Skeletal muscle satellite cell (primary cell): Measurements from ENCODE around the gene COG4. TPM values are rescaled to one million over a fixed set of nuclear protein-coding genes. Genes with fewer than 3 reads are reported as not detected.

Experiments
- H3K27me3 ChIP-seq: 2 replicates; pipeline ENCODE4 v1.7.0; 2013; ENCODE audit warnings: low read length; ENCODE audit not compliant: control insufficient read depth, insufficient read depth
- H3K36me3 ChIP-seq: 2 replicates; pipeline ENCODE4 v1.7.0; 2013; ENCODE audit warnings: mild to moderate bottlenecking, control low read depth, low read length; ENCODE audit not compliant: insufficient read depth
- H3K4me1 ChIP-seq: 2 replicates; pipeline ENCODE4 v1.7.0; 2013; ENCODE audit warnings: low read length; ENCODE audit not compliant: control insufficient read depth, insufficient read depth
- H3K4me2 ChIP-seq: 2 replicates; pipeline ENCODE4 v1.7.0; 2013; ENCODE audit warnings: mild to moderate bottlenecking, low read length
- H3K4me3 ChIP-seq: 2 replicates; pipeline ENCODE4 v1.7.0; 2013; ENCODE audit warnings: low read length
- H3K9ac ChIP-seq: 2 replicates; pipeline ENCODE4 v1.7.0; 2013; ENCODE audit warnings: mild to moderate bottlenecking, low read depth, low read length, moderate library complexity
- H3K9me3 ChIP-seq: replicated peaks from 2 replicates; pipeline ENCODE4 v1.7.0; 2013; ENCODE audit warnings: mild to moderate bottlenecking, control low read depth, low read length
- total RNA-seq: library from RNA; depleted of rRNA; stranded (reverse); fragments of >200 nt; gene quantifications from 2 replicates; pipeline ENCODE4 v1.2.3, GENCODE V29; 2012; rRNA removed

Gene COG4
- total RNA-seq: 34.0 and 53.5 TPM in 2 replicates

DNA sequence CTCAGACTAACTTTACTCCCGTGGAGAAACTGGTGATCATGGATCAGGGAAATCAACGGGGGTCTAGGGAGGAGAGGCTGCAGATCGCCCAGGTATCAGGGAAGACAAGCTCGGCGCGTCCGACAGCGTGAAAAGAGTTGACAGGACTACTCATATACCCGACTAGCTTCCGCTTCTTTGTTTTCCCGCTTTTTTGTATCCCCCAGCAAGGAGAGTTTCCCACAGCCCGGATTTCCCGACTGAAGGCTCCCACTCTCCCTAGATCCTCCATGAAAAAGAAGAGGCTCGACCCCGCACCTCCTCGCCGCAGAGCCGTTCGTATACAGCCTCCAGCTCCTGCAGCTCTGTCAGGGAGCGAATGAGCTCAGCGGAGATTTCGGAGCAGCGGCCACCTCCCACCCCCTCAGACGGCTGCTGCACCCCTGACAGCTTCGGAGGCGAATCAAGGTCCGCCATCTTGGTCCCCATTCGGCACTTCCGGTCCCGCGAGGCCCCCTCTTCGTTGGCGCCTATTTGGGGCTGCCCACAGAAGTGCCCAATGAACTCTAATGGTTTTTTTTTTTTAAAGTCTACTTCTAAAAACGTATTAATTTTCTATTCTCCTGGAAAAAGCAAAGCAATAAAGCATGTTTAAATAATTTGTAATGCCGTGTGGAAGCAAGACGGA is at the start of gene COG4:
Gene COG4 (minus strand): TSS at position 479 of the 667 bp plus-strand sequence. CDS start 11 bp downstream, at position 468.
- Histone ChIP-seq H3K27me3 (no peaks in the 10 kb centered on the region), H3K9ac (peak within 1 kb of the TSS; percentile 99), H3K9me3 (no peaks in the 10 kb centered on the region), H3K36me3 (peaks cover 21% of the 10 kb centered on the region), H3K4me1 (peaks cover 41% of the 10 kb centered on the region), H3K4me2 (peak within 1 kb of the TSS; percentile 81), H3K4me3 (peak within 1 kb of the TSS; percentile 94)

- peak overlapping the region; percentile 36 for H3K4me2 ChIP-seq
- H3K27me3 ChIP-seq: no peaks in the 10 kb centered on the region
- peaks cover 64% of the 10 kb centered on the region for H3K4me1 ChIP-seq
- peak overlapping the region; percentile 73 for H3K9ac ChIP-seq
- no peak overlapping the region for H3K4me3 ChIP-seq
- H3K9me3 ChIP-seq: no peaks in the 10 kb centered on the region
- H3K36me3 ChIP-seq: peaks cover 67% of the 10 kb centered on the region
Measured at GRCh38 chr16:70572926-70573270, 49.5 kb upstream of the COG4 start.

DNA sequence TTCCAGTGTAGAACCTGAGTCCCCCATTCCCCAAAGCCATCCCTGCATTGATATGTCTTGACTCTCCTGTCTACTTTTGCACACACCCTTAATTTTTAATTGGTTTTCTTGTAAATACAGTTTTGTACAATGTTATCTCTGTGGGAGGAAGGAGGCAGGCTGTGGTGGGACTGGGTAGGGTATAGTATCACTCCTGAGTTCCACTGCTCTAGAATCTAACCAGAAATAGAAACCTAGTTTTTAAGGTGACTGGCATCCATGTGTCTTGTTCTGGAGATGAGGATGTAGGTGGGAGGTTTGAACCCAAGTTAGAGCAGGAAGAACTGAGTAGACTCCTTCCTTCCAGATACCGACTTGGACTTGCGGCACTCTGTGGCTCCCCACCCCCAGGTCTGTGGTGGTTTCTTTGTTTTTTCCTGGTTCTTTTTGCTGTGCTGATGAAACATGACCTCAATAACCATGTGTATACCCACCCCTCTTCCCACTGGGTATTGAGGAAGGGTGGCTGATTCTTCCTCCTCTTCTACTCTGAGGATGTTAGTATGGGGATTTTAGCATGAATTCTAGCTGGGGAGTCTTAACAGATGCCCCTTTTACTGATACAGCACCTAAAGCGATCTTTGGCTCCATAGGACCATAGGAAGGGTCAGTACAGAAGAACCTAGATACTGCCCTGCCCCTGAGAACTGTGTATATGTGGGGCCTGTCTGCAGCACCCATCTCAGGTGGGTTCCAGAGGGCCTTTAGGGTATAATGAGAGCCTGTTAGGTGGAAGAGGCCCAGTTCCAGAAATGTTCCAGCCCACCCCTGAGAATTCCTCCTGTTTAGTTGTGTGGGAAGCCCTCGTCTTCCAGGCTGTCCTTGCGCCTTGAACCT is 48.9 kb upstream of the COG4 start:
- H3K4me1 ChIP-seq: peaks cover 58% of the 10 kb centered on the region
- peak overlapping the region; percentile 73 for H3K9ac ChIP-seq
- no peaks in the 10 kb centered on the region for H3K27me3 ChIP-seq
- H3K4me2 ChIP-seq: no peak overlapping the region
- H3K4me3 ChIP-seq: no peak overlapping the region
- H3K36me3 ChIP-seq: peaks cover 73% of the 10 kb centered on the region
- no peaks in the 10 kb centered on the region for H3K9me3 ChIP-seq

DNA sequence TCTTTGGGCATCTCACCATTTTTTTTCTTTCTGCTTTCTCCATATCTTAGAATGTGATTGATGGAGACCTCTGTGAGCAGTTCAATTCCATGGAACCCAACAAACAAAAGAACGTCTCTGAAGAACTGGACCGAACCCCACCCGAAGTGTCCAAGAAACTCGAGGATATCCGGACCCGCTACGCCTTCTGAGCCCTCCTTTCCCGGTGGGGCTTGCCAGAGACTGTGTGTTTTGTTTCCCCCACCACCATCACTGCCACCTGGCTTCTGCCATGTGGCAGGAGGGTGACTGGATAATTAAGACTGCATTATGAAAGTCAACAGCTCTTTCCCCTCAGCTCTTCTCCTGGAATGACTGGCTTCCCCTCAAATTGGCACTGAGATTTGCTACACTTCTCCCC is 48.3 kb upstream of the COG4 start:
- peaks cover 79% of the 10 kb centered on the region for H3K36me3 ChIP-seq
- no peak overlapping the region for H3K9ac ChIP-seq
- no peak overlapping the region for H3K4me2 ChIP-seq
- no peaks in the 10 kb centered on the region for H3K27me3 ChIP-seq
- no peaks in the 10 kb centered on the region for H3K9me3 ChIP-seq
- H3K4me3 ChIP-seq: no peak overlapping the region
- H3K4me1 ChIP-seq: peaks cover 52% of the 10 kb centered on the region

GRCh38 chr16:70570967-70571570 is 47.7 kb upstream of the COG4 start:
- H3K4me3 ChIP-seq: no peak overlapping the region
- H3K36me3 ChIP-seq: peaks cover 84% of the 10 kb centered on the region
- H3K9me3 ChIP-seq: no peaks in the 10 kb centered on the region
- H3K9ac ChIP-seq: no peak overlapping the region
- no peaks in the 10 kb centered on the region for H3K27me3 ChIP-seq
- peaks cover 46% of the 10 kb centered on the region for H3K4me1 ChIP-seq
- H3K4me2 ChIP-seq: no peak overlapping the region

GRCh38 chr16:70569752-70570151 is 46.4 kb upstream of the COG4 start:
- Histone ChIP-seq H3K4me2 (no peak overlapping the region), H3K4me1 (peaks cover 33% of the 10 kb centered on the region), H3K27me3 (no peaks in the 10 kb centered on the region), H3K36me3 (peaks cover 87% of the 10 kb centered on the region), H3K9ac (no peak overlapping the region), H3K9me3 (no peaks in the 10 kb centered on the region), H3K4me3 (no peak overlapping the region)

GRCh38 chr16:70568601-70569237 is 45.4 kb upstream of the COG4 start:
- Histone ChIP-seq H3K27me3 (no peaks in the 10 kb centered on the region), H3K4me1 (peaks cover 23% of the 10 kb centered on the region), H3K36me3 (peaks cover 90% of the 10 kb centered on the region), H3K9ac (no peak overlapping the region), H3K9me3 (no peaks in the 10 kb centered on the region), H3K4me2 (no peak overlapping the region), H3K4me3 (no peak overlapping the region)

DNA sequence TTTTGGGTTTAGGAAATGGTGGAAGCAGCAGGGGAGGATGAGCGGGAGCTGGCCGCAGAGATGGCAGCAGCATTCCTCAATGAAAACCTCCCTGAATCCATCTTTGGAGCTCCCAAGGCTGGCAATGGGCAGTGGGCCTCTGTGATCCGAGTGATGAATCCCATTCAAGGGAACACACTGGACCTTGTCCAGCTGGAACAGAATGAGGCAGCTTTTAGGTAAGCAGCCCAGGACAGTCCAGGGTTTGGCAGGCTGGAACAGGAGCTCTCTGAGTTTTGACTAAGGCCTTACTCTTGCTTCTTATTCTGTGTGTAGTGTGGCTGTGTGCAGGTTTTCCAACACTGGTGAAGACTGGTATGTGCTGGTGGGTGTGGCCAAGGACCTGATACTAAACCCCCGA is 41.7 kb upstream of the COG4 start:
- Histone ChIP-seq H3K4me3 (no peak overlapping the region), H3K4me2 (no peak overlapping the region), H3K36me3 (peaks cover 93% of the 10 kb centered on the region), H3K9me3 (no peaks in the 10 kb centered on the region), H3K9ac (no peak overlapping the region), H3K4me1 (peaks cover 6% of the 10 kb centered on the region), H3K27me3 (no peaks in the 10 kb centered on the region)

GRCh38 chr16:70563636-70564035 is 40.3 kb upstream of the COG4 start:
- Histone ChIP-seq H3K27me3 (no peaks in the 10 kb centered on the region), H3K4me2 (no peak overlapping the region), H3K9ac (no peak overlapping the region), H3K4me1 (peaks cover 6% of the 10 kb centered on the region), H3K9me3 (no peaks in the 10 kb centered on the region), H3K4me3 (no peak overlapping the region), H3K36me3 (peaks cover 91% of the 10 kb centered on the region)

GRCh38 chr16:70561623-70562022 is 38.3 kb upstream of the COG4 start:
- H3K4me2 ChIP-seq: no peak overlapping the region
- H3K9me3 ChIP-seq: no peaks in the 10 kb centered on the region
- H3K4me1 ChIP-seq: peaks cover 6% of the 10 kb centered on the region
- H3K27me3 ChIP-seq: no peaks in the 10 kb centered on the region
- H3K36me3 ChIP-seq: peaks cover 90% of the 10 kb centered on the region
- H3K9ac ChIP-seq: no peak overlapping the region
- no peak overlapping the region for H3K4me3 ChIP-seq

DNA sequence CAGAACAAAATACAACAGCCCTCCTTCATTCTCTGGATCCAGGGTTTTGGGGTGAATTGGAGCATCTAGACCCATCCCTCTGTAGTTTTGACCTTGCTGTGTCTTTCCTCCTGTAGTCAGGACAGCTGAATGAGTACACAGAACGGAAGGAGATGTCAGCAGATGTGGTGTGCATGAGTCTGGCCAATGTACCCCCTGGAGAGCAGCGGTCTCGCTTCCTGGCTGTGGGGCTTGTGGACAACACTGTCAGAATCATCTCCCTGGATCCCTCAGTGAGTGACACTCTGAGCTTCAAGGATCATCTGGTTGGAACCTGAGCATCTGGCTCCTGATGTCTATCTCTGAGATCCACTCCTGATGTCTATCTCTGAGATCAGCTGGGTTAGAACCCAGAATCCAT is 32.7 kb upstream of the COG4 start:
- Histone ChIP-seq H3K27me3 (no peaks in the 10 kb centered on the region), H3K36me3 (peaks cover 82% of the 10 kb centered on the region), H3K9ac (no peak overlapping the region), H3K4me3 (no peak overlapping the region), H3K9me3 (no peaks in the 10 kb centered on the region), H3K4me2 (no peak overlapping the region), H3K4me1 (peaks cover 29% of the 10 kb centered on the region)
